ENCODE results near the gene PRKCB. TPM values are rescaled to one million over a fixed set of nuclear protein-coding genes. Genes with fewer than 3 reads are reported as not detected.

Gene PRKCB
- total and polyA plus RNA-seq, 2 of the 8 experiments (the other 6 are each of a cell fraction or from before 2014, with no cell fraction given) = 7.1 to 12.1 TPM

DNA sequence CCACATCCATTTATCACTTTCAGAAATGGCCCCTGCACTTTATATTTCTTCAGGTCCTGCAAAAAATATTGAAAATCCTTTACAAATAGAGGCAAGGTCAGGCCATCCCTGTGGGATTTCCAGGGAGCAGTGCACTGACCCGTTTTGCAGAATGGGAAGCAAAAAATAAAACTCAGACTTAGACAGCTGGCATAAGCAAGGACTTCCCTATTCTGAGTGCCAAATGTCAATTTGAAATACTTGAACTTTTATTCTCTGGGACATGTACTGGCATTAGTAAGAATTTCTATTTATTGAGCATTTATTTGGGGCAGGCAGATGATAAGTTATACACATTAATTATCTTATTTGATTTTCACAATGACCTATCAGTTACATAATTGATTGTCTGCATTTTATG lies 32.4 kb downstream of the PRKCB start (continued):
- TF ChIP-seq, protein P1, sequence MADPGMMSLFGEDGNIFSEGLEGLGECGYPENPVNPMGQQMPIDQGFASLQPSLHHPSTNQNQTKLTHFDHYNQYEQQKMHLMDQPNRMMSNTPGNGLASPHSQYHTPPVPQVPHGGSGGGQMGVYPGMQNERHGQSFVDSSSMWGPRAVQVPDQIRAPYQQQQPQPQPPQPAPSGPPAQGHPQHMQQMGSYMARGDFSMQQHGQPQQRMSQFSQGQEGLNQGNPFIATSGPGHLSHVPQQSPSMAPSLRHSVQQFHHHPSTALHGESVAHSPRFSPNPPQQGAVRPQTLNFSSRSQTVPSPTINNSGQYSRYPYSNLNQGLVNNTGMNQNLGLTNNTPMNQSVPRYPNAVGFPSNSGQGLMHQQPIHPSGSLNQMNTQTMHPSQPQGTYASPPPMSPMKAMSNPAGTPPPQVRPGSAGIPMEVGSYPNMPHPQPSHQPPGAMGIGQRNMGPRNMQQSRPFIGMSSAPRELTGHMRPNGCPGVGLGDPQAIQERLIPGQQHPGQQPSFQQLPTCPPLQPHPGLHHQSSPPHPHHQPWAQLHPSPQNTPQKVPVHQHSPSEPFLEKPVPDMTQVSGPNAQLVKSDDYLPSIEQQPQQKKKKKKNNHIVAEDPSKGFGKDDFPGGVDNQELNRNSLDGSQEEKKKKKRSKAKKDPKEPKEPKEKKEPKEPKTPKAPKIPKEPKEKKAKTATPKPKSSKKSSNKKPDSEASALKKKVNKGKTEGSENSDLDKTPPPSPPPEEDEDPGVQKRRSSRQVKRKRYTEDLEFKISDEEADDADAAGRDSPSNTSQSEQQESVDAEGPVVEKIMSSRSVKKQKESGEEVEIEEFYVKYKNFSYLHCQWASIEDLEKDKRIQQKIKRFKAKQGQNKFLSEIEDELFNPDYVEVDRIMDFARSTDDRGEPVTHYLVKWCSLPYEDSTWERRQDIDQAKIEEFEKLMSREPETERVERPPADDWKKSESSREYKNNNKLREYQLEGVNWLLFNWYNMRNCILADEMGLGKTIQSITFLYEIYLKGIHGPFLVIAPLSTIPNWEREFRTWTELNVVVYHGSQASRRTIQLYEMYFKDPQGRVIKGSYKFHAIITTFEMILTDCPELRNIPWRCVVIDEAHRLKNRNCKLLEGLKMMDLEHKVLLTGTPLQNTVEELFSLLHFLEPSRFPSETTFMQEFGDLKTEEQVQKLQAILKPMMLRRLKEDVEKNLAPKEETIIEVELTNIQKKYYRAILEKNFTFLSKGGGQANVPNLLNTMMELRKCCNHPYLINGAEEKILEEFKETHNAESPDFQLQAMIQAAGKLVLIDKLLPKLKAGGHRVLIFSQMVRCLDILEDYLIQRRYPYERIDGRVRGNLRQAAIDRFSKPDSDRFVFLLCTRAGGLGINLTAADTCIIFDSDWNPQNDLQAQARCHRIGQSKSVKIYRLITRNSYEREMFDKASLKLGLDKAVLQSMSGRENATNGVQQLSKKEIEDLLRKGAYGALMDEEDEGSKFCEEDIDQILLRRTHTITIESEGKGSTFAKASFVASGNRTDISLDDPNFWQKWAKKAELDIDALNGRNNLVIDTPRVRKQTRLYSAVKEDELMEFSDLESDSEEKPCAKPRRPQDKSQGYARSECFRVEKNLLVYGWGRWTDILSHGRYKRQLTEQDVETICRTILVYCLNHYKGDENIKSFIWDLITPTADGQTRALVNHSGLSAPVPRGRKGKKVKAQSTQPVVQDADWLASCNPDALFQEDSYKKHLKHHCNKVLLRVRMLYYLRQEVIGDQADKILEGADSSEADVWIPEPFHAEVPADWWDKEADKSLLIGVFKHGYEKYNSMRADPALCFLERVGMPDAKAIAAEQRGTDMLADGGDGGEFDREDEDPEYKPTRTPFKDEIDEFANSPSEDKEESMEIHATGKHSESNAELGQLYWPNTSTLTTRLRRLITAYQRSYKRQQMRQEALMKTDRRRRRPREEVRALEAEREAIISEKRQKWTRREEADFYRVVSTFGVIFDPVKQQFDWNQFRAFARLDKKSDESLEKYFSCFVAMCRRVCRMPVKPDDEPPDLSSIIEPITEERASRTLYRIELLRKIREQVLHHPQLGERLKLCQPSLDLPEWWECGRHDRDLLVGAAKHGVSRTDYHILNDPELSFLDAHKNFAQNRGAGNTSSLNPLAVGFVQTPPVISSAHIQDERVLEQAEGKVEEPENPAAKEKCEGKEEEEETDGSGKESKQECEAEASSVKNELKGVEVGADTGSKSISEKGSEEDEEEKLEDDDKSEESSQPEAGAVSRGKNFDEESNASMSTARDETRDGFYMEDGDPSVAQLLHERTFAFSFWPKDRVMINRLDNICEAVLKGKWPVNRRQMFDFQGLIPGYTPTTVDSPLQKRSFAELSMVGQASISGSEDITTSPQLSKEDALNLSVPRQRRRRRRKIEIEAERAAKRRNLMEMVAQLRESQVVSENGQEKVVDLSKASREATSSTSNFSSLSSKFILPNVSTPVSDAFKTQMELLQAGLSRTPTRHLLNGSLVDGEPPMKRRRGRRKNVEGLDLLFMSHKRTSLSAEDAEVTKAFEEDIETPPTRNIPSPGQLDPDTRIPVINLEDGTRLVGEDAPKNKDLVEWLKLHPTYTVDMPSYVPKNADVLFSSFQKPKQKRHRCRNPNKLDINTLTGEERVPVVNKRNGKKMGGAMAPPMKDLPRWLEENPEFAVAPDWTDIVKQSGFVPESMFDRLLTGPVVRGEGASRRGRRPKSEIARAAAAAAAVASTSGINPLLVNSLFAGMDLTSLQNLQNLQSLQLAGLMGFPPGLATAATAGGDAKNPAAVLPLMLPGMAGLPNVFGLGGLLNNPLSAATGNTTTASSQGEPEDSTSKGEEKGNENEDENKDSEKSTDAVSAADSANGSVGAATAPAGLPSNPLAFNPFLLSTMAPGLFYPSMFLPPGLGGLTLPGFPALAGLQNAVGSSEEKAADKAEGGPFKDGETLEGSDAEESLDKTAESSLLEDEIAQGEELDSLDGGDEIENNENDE (IDR thresholded peaks at IDR 0.05; ENCODE audit: insufficient replicate concordance, low read length) = no peak
